Right hindlimb (tissue), 1 donor: ENCODE data around the gene KCNIP3.
"Not testable (repeated sequence)": the region's sequence is repeated elsewhere in the genome, so short reads cannot be mapped to it uniquely, and the experiment has no call there.

Experiments
- DNase-seq: peaks from one replicate; pipeline ENCODE4 v3.0.0-alpha.2; 2018

Gene KCNIP3

DNA sequence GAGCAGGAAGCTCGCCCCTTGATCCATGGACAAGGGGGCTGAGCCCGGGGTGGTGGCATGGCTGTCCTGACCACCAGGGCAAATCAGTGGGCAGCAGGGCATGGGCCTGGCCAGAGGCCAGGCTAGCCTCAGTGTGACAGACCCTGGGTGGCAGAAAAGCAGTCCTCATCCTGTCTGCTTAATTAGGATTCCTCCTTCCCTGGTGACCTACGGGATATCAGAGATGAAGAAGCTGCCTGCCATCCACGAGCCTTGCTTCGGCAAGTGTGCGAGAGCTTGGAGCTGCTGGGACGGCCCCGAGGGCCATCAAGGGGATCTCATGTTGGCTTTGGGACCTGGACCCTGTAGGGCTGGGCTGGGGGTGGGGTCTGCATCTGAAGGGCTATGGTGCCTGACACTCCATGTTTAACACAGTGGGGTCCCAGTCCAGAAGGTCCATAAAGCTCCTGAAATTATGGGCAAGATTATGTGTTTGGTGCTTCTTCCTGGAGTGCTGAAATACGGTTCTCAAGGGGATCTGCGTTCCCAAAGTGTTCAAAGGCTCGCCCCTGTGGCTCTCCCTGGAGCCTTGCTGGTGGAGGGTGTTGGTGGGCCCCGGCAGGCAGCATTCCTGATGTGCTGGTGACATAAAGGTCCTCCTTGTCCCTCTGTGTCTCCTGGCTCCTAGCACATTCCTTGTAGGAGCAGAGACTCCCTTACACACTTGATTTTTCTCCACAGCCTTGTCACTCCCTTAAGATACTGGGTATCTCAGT is 52.6 kb downstream of the KCNIP3 start:
- peak; percentile 12 for DNase-seq

DNA sequence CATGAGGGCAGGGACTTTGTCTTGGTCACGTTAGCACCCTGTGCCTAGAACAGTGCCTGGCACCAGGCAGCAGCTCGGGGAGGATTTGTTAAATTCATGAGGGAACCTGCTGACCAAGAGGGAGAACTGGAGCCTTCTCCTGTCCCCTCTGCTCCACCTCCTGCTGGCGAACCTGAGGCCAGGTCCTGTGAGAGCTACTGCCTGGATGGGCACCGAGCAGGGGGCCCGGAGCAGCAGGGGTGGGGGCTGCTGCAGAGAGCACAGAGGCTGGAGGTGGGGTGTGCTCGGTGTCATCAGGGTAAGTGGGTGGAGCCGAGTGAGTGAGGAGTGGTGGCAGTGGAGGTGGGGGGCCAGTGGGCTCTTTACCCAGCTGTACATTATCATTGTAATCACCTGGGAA is 53.2 kb downstream of the KCNIP3 start:
- DNase-seq, result peak; percentile 10

- DNase-seq, result peak; percentile 8
Observed at GRCh38 chr2:95350774-95351597, 53.8 kb downstream of the KCNIP3 start.

GRCh38 chr2:95351598-95351915 is 54.4 kb downstream of the KCNIP3 start:
- no peak for DNase-seq

DNA sequence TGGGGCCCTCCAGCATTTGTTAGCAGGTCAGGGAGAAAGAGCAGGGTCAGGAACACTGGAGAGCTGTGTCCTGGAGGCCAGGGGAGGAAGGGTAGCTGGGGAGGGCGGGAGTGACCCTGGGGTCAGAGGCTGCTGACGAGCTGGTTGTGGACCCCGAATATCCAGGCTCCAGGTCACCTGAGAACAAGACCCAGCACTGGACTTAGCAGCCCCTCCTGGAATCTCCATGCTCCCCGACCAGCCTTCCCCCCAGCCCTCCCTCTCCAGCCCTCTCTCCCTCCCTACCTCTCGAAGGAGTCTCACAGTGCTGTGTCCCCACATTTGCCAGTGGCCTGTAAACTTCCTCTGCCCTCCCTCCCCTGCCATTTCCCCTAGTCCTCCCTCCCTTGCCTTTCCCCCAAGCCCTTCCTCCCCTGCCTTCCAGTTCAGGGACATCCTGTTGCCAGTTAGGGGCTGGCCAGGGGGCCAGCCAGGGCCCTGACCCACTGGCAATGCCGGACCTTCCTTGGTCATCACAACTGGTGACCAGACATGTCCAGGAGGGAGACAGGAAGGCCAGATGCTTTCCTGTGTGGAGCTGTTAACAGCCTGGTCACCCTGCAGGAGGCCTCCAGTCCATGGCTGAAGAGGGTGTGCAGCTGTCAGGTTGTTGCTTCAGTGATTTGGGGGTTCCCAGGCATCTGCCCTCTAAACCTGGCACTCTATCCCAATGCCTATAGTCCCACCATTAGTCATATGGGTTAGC is 55.3 kb downstream of the KCNIP3 start:
- DNase-seq, result peak; percentile 9

GRCh38 chr2:95353055-95353575 is 56.0 kb downstream of the KCNIP3 start:
- peak; percentile 13 for DNase-seq

- DNase-seq, result peak; percentile 9
Observed at GRCh38 chr2:95353613-95354468, 56.7 kb downstream of the KCNIP3 start.

DNA sequence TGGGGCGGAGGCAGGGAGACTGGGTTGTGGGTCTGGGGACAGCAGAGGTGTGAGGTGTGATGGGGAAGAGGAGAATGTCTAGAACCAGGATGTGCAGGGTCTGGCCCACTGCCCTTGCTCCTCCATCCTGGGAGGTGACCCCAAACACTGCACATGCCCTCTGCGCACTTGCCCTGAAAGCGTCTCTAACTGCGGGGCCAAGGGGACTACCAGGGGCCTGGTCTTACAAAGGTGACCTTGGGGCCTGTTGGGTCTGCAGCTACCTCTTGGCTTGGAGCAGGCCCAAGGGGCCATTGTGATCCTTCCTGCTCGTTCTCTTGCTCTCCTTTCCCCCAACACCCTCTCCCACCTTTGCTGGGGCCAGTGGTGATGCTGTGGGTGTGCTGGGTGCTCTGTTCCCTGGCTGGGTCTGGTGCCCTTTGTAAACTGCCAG is 57.3 kb downstream of the KCNIP3 start:
- DNase-seq, result peak; percentile 12

GRCh38 chr2:95354925-95355324 is 57.8 kb downstream of the KCNIP3 start:
- peak; percentile 9 for DNase-seq

- DNase-seq, result not testable (repeated sequence)
Observed at GRCh38 chr2:95355486-95355885, 58.3 kb downstream of the KCNIP3 start.

GRCh38 chr2:95356821-95357700 is 59.9 kb downstream of the KCNIP3 start:
- peak; percentile 7 for DNase-seq

DNA sequence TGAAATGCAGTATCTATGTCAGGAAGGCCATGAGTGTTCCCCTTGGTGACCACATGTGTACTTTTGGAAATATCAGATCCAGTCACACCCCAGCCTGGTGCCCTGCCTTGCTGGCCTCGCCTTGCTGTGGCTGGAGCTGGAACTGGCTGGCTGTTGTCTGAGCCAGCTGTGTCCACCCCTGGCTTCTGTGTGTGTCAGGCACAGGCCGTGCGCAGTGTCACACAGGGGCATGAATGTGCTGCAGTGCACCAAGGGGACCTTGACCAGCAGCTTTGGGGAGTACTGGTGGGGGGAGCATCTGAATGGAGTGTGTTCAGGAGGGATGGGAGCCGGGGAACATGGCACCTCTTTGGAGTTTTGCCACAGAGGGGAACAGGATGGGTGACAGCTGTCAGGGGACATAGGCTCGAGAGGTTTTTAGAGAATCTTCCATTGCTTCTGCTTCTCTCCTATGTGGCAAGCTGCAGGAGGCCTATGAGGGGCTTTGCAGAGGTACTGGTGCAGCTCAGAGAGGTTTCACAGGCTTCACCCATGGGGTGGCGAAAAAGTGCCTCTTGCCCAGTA is 60.7 kb downstream of the KCNIP3 start:
- DNase-seq, result peak; percentile 12

DNA sequence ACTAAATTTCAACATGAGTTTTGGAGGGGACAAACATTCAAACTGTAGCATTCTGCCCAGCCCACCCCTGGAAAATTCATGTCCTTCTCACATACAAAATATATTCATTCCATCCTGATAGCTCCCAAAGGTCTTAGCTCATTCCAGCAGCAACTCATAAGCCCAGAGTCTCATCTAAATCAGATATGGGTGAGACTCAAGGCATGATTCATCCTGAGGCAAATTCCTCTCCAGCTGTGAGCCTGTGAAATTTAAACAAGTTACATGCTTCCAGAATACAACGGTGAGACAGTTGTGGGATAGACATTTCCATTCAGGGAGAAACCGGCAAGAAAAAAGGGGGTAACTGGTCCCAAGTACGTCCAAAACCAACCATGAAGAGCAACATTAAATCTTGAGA is 61.9 kb downstream of the KCNIP3 start:
- DNase-seq, result peak; percentile 13

- peak; percentile 19 for DNase-seq
Observed at GRCh38 chr2:95359501-95359930, 62.4 kb downstream of the KCNIP3 start.

DNA sequence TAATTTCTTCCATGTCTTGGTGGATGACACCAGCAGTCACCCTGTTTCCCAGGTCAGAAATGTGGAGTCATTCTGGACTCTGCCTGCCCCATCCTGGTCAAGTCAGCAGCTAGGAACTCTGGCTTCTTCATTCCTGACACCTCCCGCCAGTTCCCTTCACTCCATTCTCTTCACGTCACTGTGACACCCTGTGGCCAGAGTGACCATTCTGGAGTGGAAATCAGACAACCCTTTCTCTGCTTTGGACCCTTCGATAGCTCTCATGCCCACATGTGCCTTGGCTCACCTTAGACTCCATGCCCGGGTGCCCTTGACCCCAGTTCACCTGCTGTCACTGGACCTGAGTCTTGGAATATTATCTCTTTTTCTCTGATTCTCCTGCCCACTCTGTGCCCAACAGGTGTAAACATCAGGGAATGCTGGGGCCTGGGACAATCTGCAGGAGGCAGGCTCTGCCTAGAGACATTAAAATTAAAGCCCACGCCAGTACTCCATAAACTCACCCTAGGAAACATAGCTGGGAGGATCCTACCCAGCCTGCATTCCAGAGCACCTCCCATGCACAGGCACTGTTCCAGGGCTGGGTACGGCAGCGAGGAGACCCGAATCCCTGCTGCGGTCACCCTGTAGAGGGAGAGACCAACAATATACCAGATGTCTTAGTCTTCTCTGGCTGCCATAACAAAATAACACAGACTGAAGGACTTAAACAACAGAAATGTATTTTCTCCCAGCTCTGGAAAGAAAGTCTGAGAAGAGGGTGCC is 64.3 kb downstream of the KCNIP3 start:
- peak; percentile 3 for DNase-seq

GRCh38 chr2:95362486-95362885 is 65.3 kb downstream of the KCNIP3 start:
- DNase-seq, result no peak

GRCh38 chr2:95366514-95366913 is 69.4 kb downstream of the KCNIP3 start:
- no peak for DNase-seq

- DNase-seq, result peak; percentile 7
Observed at GRCh38 chr2:95372216-95372829, 75.2 kb downstream of the KCNIP3 start.

DNA sequence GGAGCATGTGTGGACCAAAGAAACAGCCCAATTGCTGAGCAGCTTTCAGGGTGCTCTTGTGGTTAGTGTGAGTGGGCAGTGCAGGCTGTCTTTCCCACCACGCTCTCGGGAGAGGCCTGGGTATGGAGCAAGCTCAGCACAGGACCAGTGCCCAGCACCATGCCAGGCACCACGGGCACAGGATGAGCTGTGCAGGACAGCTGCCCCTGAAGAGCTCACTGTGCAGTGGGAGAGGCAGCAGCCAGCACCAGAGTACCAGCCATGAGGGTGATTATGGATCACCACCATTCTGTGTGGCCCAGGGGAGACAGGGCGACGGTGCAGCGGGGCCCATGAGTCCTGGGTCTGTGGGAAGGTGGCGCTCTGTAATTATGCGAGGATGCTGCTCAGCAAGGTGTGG is 75.7 kb downstream of the KCNIP3 start:
- DNase-seq, result no peak

GRCh38 chr2:95374029-95374428 is 76.9 kb downstream of the KCNIP3 start:
- no peak for DNase-seq
